Mucosa of descending colon (tissue), 3 donors: ENCODE data around the gene SBSN. TPM values are rescaled to one million over a fixed set of nuclear protein-coding genes. Genes with fewer than 3 reads are reported as not detected.

Source experiments
- ATAC-seq: fragments of 200-7000 bp; cut with Tn5 transposase; one replicate; pipeline ENCODE4 v1.9.1; 2020; ENCODE audit warnings: mild to moderate bottlenecking, moderate library complexity
- DNase-seq, 3 donors: peaks; one replicate each; pipeline ENCODE4 v3.0.0-alpha.2; 2020
- H3K36me3 ChIP-seq: fragments of 200-600 bp; one replicate; pipeline ENCODE4 v1.8.0; 2021; ENCODE audit warnings: low read depth, mild to moderate bottlenecking
- H3K4me1 ChIP-seq: fragments of 200-600 bp; one replicate; pipeline ENCODE4 v1.8.0; 2021; ENCODE audit warnings: low read depth, mild to moderate bottlenecking
- H3K4me3 ChIP-seq: fragments of 200-600 bp; one replicate; pipeline ENCODE4 v1.8.0; 2021; ENCODE audit warnings: mild to moderate bottlenecking
- H3K9me3 ChIP-seq: fragments of 200-600 bp; one replicate; pipeline ENCODE4 v1.8.0; 2021; ENCODE audit warnings: mild to moderate bottlenecking
- CTCF ChIP-seq: fragments of 200-600 bp; IDR thresholded peaks from one replicate; pipeline ENCODE4 v1.8.0; 2022; ENCODE audit warnings: antibody characterized with exemption, mild to moderate bottlenecking
- intact Hi-C, 2 donors: fragments of 100-400 bp; cut with DNase I in 1 of 2; cut with micrococcal nuclease in 1 of 2; formaldehyde crosslinking; loops; one replicate each; pipeline versions ENCODE4 v1.11.0 to v1.11.1; 2022; cut with DNase I, micrococcal nuclease
- total RNA-seq, 3 donors: library from RNA; stranded (reverse); fragmentation: NEBNext Ultra II Directional in 2 of 3; extraction: Animal tissue kit (Norgen Biotek cat#: 25700) in 2 of 3; gene quantifications; one replicate each; pipeline versions ENCODE4 v1.2.1 to v1.2.4, GENCODE V29; 2021 to 2023
- donor health status: DM: no; HTN: no; CAD: no; lungs with moderate emphysema.
- donor health status: DM: no; HTN: no; CAD: no.
- donor health status: DM: no; HTN: yes; CAD: no.

SBSN gene
- total RNA-seq, 3 donors from 2014 or later, result not detected

DNA sequence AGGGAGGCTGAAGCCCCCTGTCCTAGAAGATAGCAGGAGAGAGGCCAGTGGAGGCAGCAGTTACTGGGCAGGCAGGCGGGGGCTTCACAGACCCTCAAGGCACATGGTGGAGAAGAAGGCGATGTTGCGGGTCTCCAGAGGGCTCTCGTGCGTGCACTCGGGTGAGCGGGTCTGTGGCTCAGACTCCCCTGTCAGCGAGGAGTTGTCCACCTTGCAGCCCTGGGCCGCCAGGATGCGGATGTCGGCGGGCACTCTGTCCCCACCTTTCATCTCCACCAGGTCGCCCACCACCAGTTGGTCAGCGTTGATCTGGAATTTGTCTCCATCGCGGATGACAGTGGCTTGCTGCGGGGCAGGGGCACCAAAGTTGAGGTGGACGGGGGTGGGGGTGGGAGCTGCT is 32.2 kb upstream of the SBSN start:
- ATAC-seq, result no peak

GRCh38 chr19:35559781-35560180 is 31.7 kb upstream of the SBSN start:
- intact Hi-C loops, result no loop called here
- TF ChIP-seq CTCF, result no peak
- ATAC-seq (no peak), DNase-seq (no peak)
- Histone ChIP-seq H3K9me3 (no peaks in the 10 kb centered on the region), H3K36me3 (no peaks in the 10 kb centered on the region), H3K4me1 (peaks cover 5% of the 10 kb centered on the region), H3K4me3 (no peak overlapping the region)

More for the DNA sequence above, 32.2 kb upstream of the SBSN start:
- intact Hi-C loops, result no loop called here
- no peak for TF ChIP-seq CTCF
- Histone ChIP-seq H3K9me3 (no peaks in the 10 kb centered on the region), H3K4me1 (peaks cover 5% of the 10 kb centered on the region), H3K4me3 (no peak overlapping the region), H3K36me3 (no peaks in the 10 kb centered on the region)
- DNase-seq, result no peak

- DNase-seq (no peak), ATAC-seq (no peak)
- peaks cover 5% of the 10 kb centered on the region for H3K4me1 ChIP-seq
- intact Hi-C loops, result no loop called here
- no peaks in the 10 kb centered on the region for H3K36me3 ChIP-seq
- no peaks in the 10 kb centered on the region for H3K9me3 ChIP-seq
- TF ChIP-seq CTCF, result no peak
- H3K4me3 ChIP-seq, result no peak overlapping the region
These were observed 31.2 kb upstream of the SBSN start for GRCh38 chr19:35559281-35559659.

GRCh38 chr19:35558400-35559280 is 30.5 kb upstream of the SBSN start:
- intact Hi-C loops, result no loop called here
- peaks cover 5% of the 10 kb centered on the region for H3K4me1 ChIP-seq
- DNase-seq, result no peak
- H3K9me3 ChIP-seq, result no peaks in the 10 kb centered on the region
- H3K36me3 ChIP-seq, result no peaks in the 10 kb centered on the region
- no peak overlapping the region for H3K4me3 ChIP-seq
- no peak for TF ChIP-seq CTCF
- ATAC-seq, result no peak

GRCh38 chr19:35557539-35558399 is 29.7 kb upstream of the SBSN start:
- Histone ChIP-seq H3K9me3 (no peaks in the 10 kb centered on the region), H3K4me1 (peaks cover 5% of the 10 kb centered on the region), H3K4me3 (no peak overlapping the region), H3K36me3 (no peaks in the 10 kb centered on the region)
- TF ChIP-seq CTCF, result no peak
- peak; percentile 48 for ATAC-seq
- DNase-seq, result peak in 2 of 3 donors; percentile 65 to 69
- intact Hi-C loops, result no loop called here
